ENCODE data around the gene SHC1.
A peak's percentile ranks its signal among the peaks of the same experiment; 100 is the strongest.

The SHC1 gene

GRCh38 chr1:154971341-154971998 is 923 bp upstream of the SHC1 start:
- DNase-seq, result no peak

GRCh38 chr1:154969860-154970452 is 591 bp downstream of the SHC1 start:
- no peak for DNase-seq

- no peak for DNase-seq
Measured at GRCh38 chr1:154969246-154969645, 1.3 kb downstream of the SHC1 start.

GRCh38 chr1:154968731-154969130 is 1.8 kb downstream of the SHC1 start:
- DNase-seq, result no peak

- no peak for DNase-seq
Measured at GRCh38 chr1:154967331-154967950, 3.1 kb downstream of the SHC1 start.

GRCh38 chr1:154966111-154966510 is 4.4 kb downstream of the SHC1 start:
- no peak for DNase-seq

- no peak for DNase-seq
Measured at GRCh38 chr1:154964359-154964758, 6.2 kb downstream of the SHC1 start.

- DNase-seq, result no peak
Measured at GRCh38 chr1:154963643-154964042, 6.9 kb downstream of the SHC1 start.

- DNase-seq, result no peak
Measured at GRCh38 chr1:154962795-154963330, 7.7 kb downstream of the SHC1 start.

- DNase-seq, result no peak
Measured at GRCh38 chr1:154962156-154962749, 8.3 kb downstream of the SHC1 start.

- peak; percentile 79 for DNase-seq
Measured at GRCh38 chr1:154961207-154962155, 9.1 kb downstream of the SHC1 start, which contains the start of gene PYGO2. Gene PYGO2, minus strand, starts transcription at chr1:154961782. Its CDS starts 206 bp downstream, at chr1:154961576.

GRCh38 chr1:154960446-154961136 is 10.0 kb downstream of the SHC1 start:
- DNase-seq, result no peak

- no peak for DNase-seq
Measured at GRCh38 chr1:154959426-154959780, 11.1 kb downstream of the SHC1 start.

GRCh38 chr1:154958681-154959425 is 11.7 kb downstream of the SHC1 start:
- DNase-seq, result no peak

- DNase-seq, result no peak
Measured at GRCh38 chr1:154958036-154958435, 12.5 kb downstream of the SHC1 start.

- no peak for DNase-seq
Measured at GRCh38 chr1:154957091-154957657, 13.4 kb downstream of the SHC1 start.

- DNase-seq, result no peak
Measured at GRCh38 chr1:154956544-154956941, 14.0 kb downstream of the SHC1 start.

GRCh38 chr1:154955718-154956543 is 14.6 kb downstream of the SHC1 start, which contains the start of gene PBXIP1:
Gene PBXIP1, minus strand, starts transcription at chr1:154956099. Its CDS starts 2,378 bp downstream, at chr1:154953721.
- DNase-seq, result peak; percentile 71

- peak; percentile 80 for DNase-seq
Measured at GRCh38 chr1:154955039-154955717, 15.4 kb downstream of the SHC1 start.
